HepG2 (cell line): ENCODE results near the gene SLC12A5. TPM values are rescaled to one million over a fixed set of nuclear protein-coding genes. Genes with fewer than 3 reads are reported as not detected.

Source experiments
- ATAC-seq: fragments of 200-7000 bp; cut with Tn5 transposase; 3 replicates; pipeline ENCODE4 v1.9.1; 2020; ENCODE audit warnings: mild to moderate bottlenecking, moderate library complexity
- BruUV-seq: library from RNA; stranded (reverse); fragments of 400-500 nt; replicated peaks from 2 replicates; lab custom pipeline; 2021; lab: Mats Ljungman, UMichigan
- CTCF ChIA-PET: fragments of 300-600 bp; formaldehyde crosslinking; extraction: SDS; loops from one replicate; lab custom pipeline; 2021; ENCODE audit warnings: low total read pairs, inconsistent platforms, low intra/inter-chr PET ratio; lab: Yijun Ruan, JAX
- POLR2A ChIA-PET: fragments of 350-600 bp; sonication (Branson Sonifier 250); formaldehyde crosslinking; loops from one replicate; lab custom pipeline; 2020; ENCODE audit warnings: antibody characterized with exemption, inconsistent platforms; lab: Yijun Ruan, JAX
- DNase-seq: peaks from one replicate; pipeline ENCODE4 v3.0.0-alpha.2; 2015; ENCODE audit warnings: low spot score
- FAIRE-seq: peaks from 3 replicates; lab custom pipeline; 2011; peaks lifted over from hg19 to GRCh38; lab: Jason Lieb, UNC
- H2AFZ ChIP-seq: one replicate; pipeline ENCODE4 v1.6.1; 2011; ENCODE audit warnings: low read length, inconsistent platforms
- H3K27ac ChIP-seq: fragments of 300-600 bp; 3 replicates; pipeline ENCODE4 v1.8.0; 2011; ENCODE audit warnings: mixed run types, mild to moderate bottlenecking, mixed read lengths, low read length, inconsistent platforms; ENCODE audit not compliant: insufficient read depth; ENCODE audit errors: extremely low read length
- H3K27me3 ChIP-seq, 2 experiments: fragments of 200-600 bp in 1 of 2; 2 replicates in 1 of 2; 3 replicates in 1 of 2; pipeline versions ENCODE4 v1.6.0 to v1.8.0; 2011; ENCODE audit warnings: low read length in 2 of 2, mild to moderate bottlenecking in 2 of 2, moderate library complexity in 2 of 2, inconsistent platforms in 1 of 2; ENCODE audit not compliant: insufficient read depth in 2 of 2, control insufficient read depth in 1 of 2
- H3K36me3 ChIP-seq, 2 experiments: fragments of 200-600 bp in 1 of 2; replicated peaks in 1 of 2; 2 replicates in 1 of 2; 3 replicates in 1 of 2; pipeline versions ENCODE4 v1.5.1 to v1.8.0; 2011; ENCODE audit warnings: low read length in 2 of 2, inconsistent platforms in 1 of 2; ENCODE audit not compliant: insufficient read depth in 2 of 2, control insufficient read depth in 1 of 2
- H3K4me1 ChIP-seq: 2 replicates; pipeline ENCODE4 v1.5.1; 2012; ENCODE audit warnings: low read length, inconsistent platforms; ENCODE audit not compliant: insufficient read depth
- H3K4me2 ChIP-seq: 2 replicates; pipeline ENCODE4 v1.6.0; 2011; ENCODE audit warnings: low read depth, low read length, inconsistent platforms
- H3K4me3 ChIP-seq, 3 experiments: fragments of 200-600 bp in 1 of 3; sonication (generic), shearing (Covaris generic) in 1 of 3; replicated peaks in 1 of 3; 2 replicates each; pipeline ENCODE4 v1.5.1; 2011 to 2016; ENCODE audit warnings: low read length in 3 of 3, inconsistent platforms in 2 of 3, low read depth in 2 of 3, mild to moderate bottlenecking in 2 of 3, control low read depth in 1 of 3, mixed read lengths in 1 of 3; ENCODE audit not compliant: insufficient read depth in 1 of 3
- H3K79me2 ChIP-seq: one replicate; pipeline ENCODE4 v1.6.1; 2011; ENCODE audit warnings: low read length, inconsistent platforms; ENCODE audit not compliant: insufficient read depth
- H3K9ac ChIP-seq: 2 replicates; pipeline ENCODE4 v1.6.0; 2011; ENCODE audit warnings: mild to moderate bottlenecking, low read depth, low read length, inconsistent platforms; ENCODE audit not compliant: insufficient read depth
- H3K9me3 ChIP-seq: 2 replicates; pipeline ENCODE4 v1.5.1; 2012; ENCODE audit warnings: mild to moderate bottlenecking, low read length
- H4K20me1 ChIP-seq: 2 replicates; pipeline ENCODE4 v1.6.0; 2011; ENCODE audit warnings: inconsistent platforms, mild to moderate bottlenecking, low read length, moderate library complexity; ENCODE audit not compliant: insufficient read depth
- ATF1 ChIP-seq: IDR thresholded peaks from 2 replicates; pipeline ENCODE4 v1.6.1; 2016; ENCODE audit warnings: mild to moderate bottlenecking, control low read depth
- CREB1 ChIP-seq, 2 experiments: fragments of 450-650 bp in 1 of 2; IDR thresholded peaks; 2 replicates each; pipeline ENCODE4 v1.6.1; 2016 to 2017; ENCODE audit warnings: control low read depth in 1 of 2, mild to moderate bottlenecking in 1 of 2, missing compliant biosample characterization in 1 of 2, missing genetic modification characterization in 1 of 2
- FOSL2 ChIP-seq: sonication (generic); formaldehyde crosslinking; IDR thresholded peaks from 2 replicates; pipeline ENCODE4 v1.4.0; 2020; ENCODE audit warnings: missing genetic modification reagents
- FOXP1 ChIP-seq, 2 experiments: fragments of 450-650 bp in 1 of 2; IDR thresholded peaks; 2 replicates each; pipeline ENCODE4 v1.6.1; 2017 to 2018; ENCODE audit warnings: antibody characterized with exemption in 1 of 2
- NCOA1 ChIP-seq: sonication (generic); formaldehyde crosslinking; IDR thresholded peaks from 2 replicates; pipeline ENCODE4 v1.9.0; 2021; ENCODE audit warnings: missing genetic modification reagents
- SNAI1 ChIP-seq: sonication (generic); formaldehyde crosslinking; IDR thresholded peaks from 2 replicates; pipeline ENCODE4 v1.5.0; 2020; ENCODE audit warnings: mild to moderate bottlenecking, missing genetic modification reagents, borderline replicate concordance
- SOX5 ChIP-seq: IDR thresholded peaks from 2 replicates; pipeline ENCODE4 v1.6.1; 2016; ENCODE audit warnings: borderline replicate concordance
- ZNF121 ChIP-seq: sonication (generic); formaldehyde crosslinking; IDR thresholded peaks from 2 replicates; pipeline ENCODE4 v1.5.0; 2020; ENCODE audit warnings: mild to moderate bottlenecking, missing genetic modification reagents
- ZNF484 ChIP-seq: sonication (generic); formaldehyde crosslinking; IDR thresholded peaks from 2 replicates; pipeline ENCODE4 v1.5.1; 2020; ENCODE audit warnings: mild to moderate bottlenecking, low read depth, missing genetic modification reagents, borderline replicate concordance
- ZNF713 ChIP-seq: sonication (generic); formaldehyde crosslinking; IDR thresholded peaks from 2 replicates; pipeline ENCODE4 v1.4.0; 2020; ENCODE audit warnings: mild to moderate bottlenecking, missing genetic modification reagents
- WGBS: methylation state at CpG from one replicate; pipeline ENCODE4 v1.1.6; 2017; ENCODE audit warnings: low lambda C conversion rate; 5-methylcytosine and 5-hydroxymethylcytosine counted together
- in situ Hi-C: cut with HindIII; loops from 2 replicates; pipeline ENCODE4 v1.10.0; 2017; ENCODE audit warnings: low pct_unique_long_range_greater_than_20kb; ENCODE audit not compliant: extremely low pct_ligation_motif_present
- intact Hi-C: fragments of 100-400 bp; cut with micrococcal nuclease; formaldehyde crosslinking; loops from one replicate; pipeline ENCODE4 v1.10.0; 2022; ENCODE audit not compliant: unreplicated experiment
- polyA plus RNA-seq, 8 experiments: library from polyadenylated mRNA; depleted of rRNA in 3 of 8; stranded (reverse) in 7 of 8; unstranded in 1 of 8; fragments of >200 nt; fragmentation: Illumina TruSeq in 4 of 8; extraction: Trizol in 4 of 8; gene quantifications; 2 replicates each; pipeline versions ENCODE4 v1.2.1 to v1.2.3, GENCODE V29; 2011 to 2016; ENCODE audit warnings: low read depth in 4 of 8, missing spikeins in 1 of 8, mixed read lengths in 1 of 8; ENCODE audit not compliant: insufficient read depth in 1 of 8
- total RNA-seq, 5 experiments: library from RNA; depleted of rRNA; stranded (reverse); fragments of >200 nt; fragmentation: Illumina TruSeq; extraction: Trizol; gene quantifications; 2 replicates each; pipeline ENCODE4 v1.2.3, GENCODE V29; 2016; ENCODE audit warnings: low read depth in 1 of 5
- TF ChIP-seq, protein P1 (sequence below), 2 experiments: IDR thresholded peaks; 2 replicates each; pipeline ENCODE4 v1.6.1; 2011 to 2012; ENCODE audit warnings: low read length in 2 of 2, borderline replicate concordance in 1 of 2, low read depth in 1 of 2, mild to moderate bottlenecking in 1 of 2, moderate library complexity in 1 of 2
- TF ChIP-seq, protein P2 (sequence below): sonication (generic); formaldehyde crosslinking; IDR thresholded peaks from 2 replicates; pipeline ENCODE4 v1.8.0; 2022; ENCODE audit warnings: missing genetic modification reagents, mild to moderate bottlenecking, borderline replicate concordance

SLC12A5 gene
- total and polyA plus RNA-seq, 2 of the 13 experiments (the other 11 are each of a cell fraction or from before 2014, with no cell fraction given): 4.3 to 5.4 TPM

DNA sequence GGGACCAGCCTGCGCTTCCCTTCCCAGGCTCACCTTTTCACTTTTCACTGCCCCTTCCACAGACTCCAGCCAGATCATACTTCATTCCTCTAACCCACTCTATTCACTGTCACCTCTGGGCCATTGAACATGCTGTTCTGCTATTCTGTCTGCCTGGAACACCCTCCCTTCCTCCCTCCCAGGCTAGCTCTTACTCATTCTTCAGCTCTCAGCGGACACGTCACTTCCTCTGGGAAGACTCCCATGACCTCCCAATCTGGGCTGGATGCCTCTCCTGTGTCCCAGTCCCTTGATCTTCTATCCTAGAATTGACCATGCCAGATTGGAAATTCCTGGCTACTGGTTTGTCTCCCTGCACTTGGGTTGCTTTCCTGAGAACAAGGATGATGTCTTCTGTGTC, 5.0 kb downstream of the SLC12A5 start:
- Histone ChIP-seq H3K27ac (no peak overlapping the region), H3K4me1 (no peaks in the 10 kb centered on the region), H3K27me3 (peaks cover 7 to 32% of the 10 kb centered on the region in 2 experiments), H3K9ac (no peak overlapping the region), H3K4me3 (no peak overlapping the region), H3K4me2 (no peak overlapping the region), H4K20me1 (peaks cover 22% of the 10 kb centered on the region; the same call in 1 of the 2 replicates), H3K36me3 (no peaks in the 10 kb centered on the region), H3K9me3 (no peaks in the 10 kb centered on the region), H3K79me2 (no peaks in the 10 kb centered on the region), H2AFZ (no peak overlapping the region)
- DNase-seq (no peak), FAIRE-seq (no peak), ATAC-seq (no peak)
- no TSS peak for BruUV-seq
- in situ Hi-C loops: no loop called here
- TF ChIP-seq CREB1 (IDR thresholded peaks at IDR 0.05): peak; percentile 63; the same call in 1 of the 2 replicates
- TF ChIP-seq CREB1 (CRISPR knock-in tag; IDR thresholded peaks at IDR 0.05): no peak
- 0 out of 2 replicates have a peak, but pooled peaks have one; percentile 4 for TF ChIP-seq FOXP1 (IDR thresholded peaks at IDR 0.05)
- TF ChIP-seq FOXP1 (CRISPR knock-in tag; IDR thresholded peaks at IDR 0.05): no peak
- TF ChIP-seq, protein P1, sequence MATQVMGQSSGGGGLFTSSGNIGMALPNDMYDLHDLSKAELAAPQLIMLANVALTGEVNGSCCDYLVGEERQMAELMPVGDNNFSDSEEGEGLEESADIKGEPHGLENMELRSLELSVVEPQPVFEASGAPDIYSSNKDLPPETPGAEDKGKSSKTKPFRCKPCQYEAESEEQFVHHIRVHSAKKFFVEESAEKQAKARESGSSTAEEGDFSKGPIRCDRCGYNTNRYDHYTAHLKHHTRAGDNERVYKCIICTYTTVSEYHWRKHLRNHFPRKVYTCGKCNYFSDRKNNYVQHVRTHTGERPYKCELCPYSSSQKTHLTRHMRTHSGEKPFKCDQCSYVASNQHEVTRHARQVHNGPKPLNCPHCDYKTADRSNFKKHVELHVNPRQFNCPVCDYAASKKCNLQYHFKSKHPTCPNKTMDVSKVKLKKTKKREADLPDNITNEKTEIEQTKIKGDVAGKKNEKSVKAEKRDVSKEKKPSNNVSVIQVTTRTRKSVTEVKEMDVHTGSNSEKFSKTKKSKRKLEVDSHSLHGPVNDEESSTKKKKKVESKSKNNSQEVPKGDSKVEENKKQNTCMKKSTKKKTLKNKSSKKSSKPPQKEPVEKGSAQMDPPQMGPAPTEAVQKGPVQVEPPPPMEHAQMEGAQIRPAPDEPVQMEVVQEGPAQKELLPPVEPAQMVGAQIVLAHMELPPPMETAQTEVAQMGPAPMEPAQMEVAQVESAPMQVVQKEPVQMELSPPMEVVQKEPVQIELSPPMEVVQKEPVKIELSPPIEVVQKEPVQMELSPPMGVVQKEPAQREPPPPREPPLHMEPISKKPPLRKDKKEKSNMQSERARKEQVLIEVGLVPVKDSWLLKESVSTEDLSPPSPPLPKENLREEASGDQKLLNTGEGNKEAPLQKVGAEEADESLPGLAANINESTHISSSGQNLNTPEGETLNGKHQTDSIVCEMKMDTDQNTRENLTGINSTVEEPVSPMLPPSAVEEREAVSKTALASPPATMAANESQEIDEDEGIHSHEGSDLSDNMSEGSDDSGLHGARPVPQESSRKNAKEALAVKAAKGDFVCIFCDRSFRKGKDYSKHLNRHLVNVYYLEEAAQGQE (IDR thresholded peaks at IDR 0.05; ENCODE audit: borderline replicate concordance in 1 of 2, low read depth in 1 of 2, low read length in 2 of 2): no peak
- 5% methylated on average over 3 of the region's 3 CpGs for WGBS
- intact Hi-C loops: no loop called here
- CTCF ChIA-PET: no interaction called here
- POLR2A ChIA-PET: no interaction called here

DNA sequence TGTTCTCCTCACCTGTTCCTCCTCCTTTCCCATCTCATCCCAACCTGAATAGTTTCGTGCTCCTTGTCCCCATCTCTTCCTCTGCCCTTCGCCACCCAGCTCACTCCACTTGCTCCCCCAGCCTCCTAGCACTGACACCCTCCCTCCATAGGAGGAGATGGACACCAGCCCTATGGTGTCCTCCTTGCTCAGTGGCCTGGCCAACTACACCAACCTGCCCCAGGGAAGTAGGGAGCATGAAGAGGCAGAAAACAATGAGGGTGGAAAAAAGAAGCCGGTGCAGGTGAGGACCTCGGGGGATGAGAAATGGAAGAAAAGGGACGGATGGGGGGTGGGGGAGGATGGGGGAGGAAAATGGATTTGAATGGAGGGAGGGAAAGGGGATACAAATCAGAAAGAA, 6.2 kb downstream of the SLC12A5 start:
- ChIA-PET CTCF (no interaction called here), POLR2A (no interaction called here)
- in situ Hi-C loops (no loop called here), intact Hi-C loops (no loop called here)
- Histone ChIP-seq H3K4me3 (no peak overlapping the region), H3K27me3 (peaks cover 7 to 32% of the 10 kb centered on the region in 2 experiments), H3K4me1 (no peaks in the 10 kb centered on the region), H4K20me1 (peaks cover 14% of the 10 kb centered on the region; the same call in 1 of the 2 replicates), H3K36me3 (no peaks in the 10 kb centered on the region), H3K27ac (no peak overlapping the region), H3K4me2 (no peak overlapping the region), H3K9me3 (no peaks in the 10 kb centered on the region), H2AFZ (no peak overlapping the region), H3K79me2 (no peaks in the 10 kb centered on the region), H3K9ac (no peak overlapping the region)
- ATAC-seq (no peak), DNase-seq (no peak), FAIRE-seq (no peak)
- BruUV-seq: no TSS peak
- 3% methylated on average over 5 of the region's 5 CpGs for WGBS
- TF ChIP-seq SOX5 (CRISPR knock-in tag): no peak
- no peak for TF ChIP-seq ATF1 (CRISPR knock-in tag)
- TF ChIP-seq SNAI1: no peak
- no peak for TF ChIP-seq NCOA1 (CRISPR knock-in tag)
- no peak for TF ChIP-seq FOSL2
- TF ChIP-seq, protein P2, sequence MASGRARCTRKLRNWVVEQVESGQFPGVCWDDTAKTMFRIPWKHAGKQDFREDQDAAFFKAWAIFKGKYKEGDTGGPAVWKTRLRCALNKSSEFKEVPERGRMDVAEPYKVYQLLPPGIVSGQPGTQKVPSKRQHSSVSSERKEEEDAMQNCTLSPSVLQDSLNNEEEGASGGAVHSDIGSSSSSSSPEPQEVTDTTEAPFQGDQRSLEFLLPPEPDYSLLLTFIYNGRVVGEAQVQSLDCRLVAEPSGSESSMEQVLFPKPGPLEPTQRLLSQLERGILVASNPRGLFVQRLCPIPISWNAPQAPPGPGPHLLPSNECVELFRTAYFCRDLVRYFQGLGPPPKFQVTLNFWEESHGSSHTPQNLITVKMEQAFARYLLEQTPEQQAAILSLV (CRISPR knock-in tag): no peak
- no peak for TF ChIP-seq ZNF713
- no peak for TF ChIP-seq ZNF121 (CRISPR knock-in tag)
- TF ChIP-seq ZNF484: no peak
- TF ChIP-seq, all 625 proteins: peak for 0
